CD4-positive, alpha-beta T cell (primary cell): ENCODE results near the gene NOL3. TPM values are rescaled to one million over a fixed set of nuclear protein-coding genes. Genes with fewer than 3 reads are reported as not detected.
A peak's percentile ranks its signal among the peaks of the same experiment; 100 is the strongest.

Experiments used
- ATAC-seq: fragments of 200-7000 bp; cut with Tn5 transposase; one replicate; pipeline ENCODE4 v1.10.0; 2022; ENCODE audit warnings: mild to moderate bottlenecking; ENCODE audit not compliant: poor library complexity
- CTCF ChIA-PET: fragments of 350-600 bp; sonication (Branson Sonifier 250); formaldehyde crosslinking; loops from one replicate; lab custom pipeline; 2021; ENCODE audit warnings: antibody characterized with exemption, inconsistent platforms; lab: Charles Lee
- POLR2A ChIA-PET: fragments of 350-600 bp; sonication (Branson Sonifier 250); formaldehyde crosslinking; loops from one replicate; lab custom pipeline; 2021; ENCODE audit warnings: antibody characterized with exemption, inconsistent platforms; lab: Charles Lee
- DNase-seq, 14 experiments: peaks; one replicate each; pipeline ENCODE4 v3.0.0-alpha.2; 2013 to 2020; ENCODE audit warnings: mixed read lengths in 2 of 14
- H3K27ac ChIP-seq, 2 donors: one replicate each; pipeline versions ENCODE4 v1.5.1 to v1.7.0; 2013; ENCODE audit warnings: low read length in 2 of 2, low read depth in 1 of 2, mild to moderate bottlenecking in 1 of 2
- H3K27me3 ChIP-seq, 2 experiments: 1 replicate in 1 of 2; 2 replicates in 1 of 2; pipeline versions ENCODE4 v1.6.1 to v1.7.0; 2013; ENCODE audit warnings: low read length in 2 of 2, control low read depth in 1 of 2, mild to moderate bottlenecking in 1 of 2, moderate library complexity in 1 of 2; ENCODE audit not compliant: insufficient read depth in 2 of 2, control insufficient read depth in 1 of 2
- H3K36me3 ChIP-seq: one replicate; pipeline ENCODE4 v1.6.1; 2013; ENCODE audit warnings: low read length, control low read depth; ENCODE audit not compliant: insufficient read depth
- H3K4me1 ChIP-seq: one replicate; pipeline ENCODE4 v1.6.1; 2013; ENCODE audit warnings: low read length, control low read depth; ENCODE audit not compliant: insufficient read depth
- H3K4me3 ChIP-seq: one replicate; pipeline ENCODE4 v1.5.1; 2013; ENCODE audit warnings: mild to moderate bottlenecking, low read length, moderate library complexity
- H3K9me3 ChIP-seq, 2 experiments: 1 replicate in 1 of 2; 2 replicates in 1 of 2; pipeline versions ENCODE4 v1.6.1 to v1.7.0; 2013; ENCODE audit warnings: low read length in 2 of 2, mild to moderate bottlenecking in 2 of 2, control low read depth in 1 of 2, moderate library complexity in 1 of 2; ENCODE audit not compliant: control insufficient read depth in 1 of 2, insufficient read depth in 1 of 2
- H3K27ac Mint-ChIP-seq: one replicate; pipeline ENCODE4 v1.8.0; 2020; ENCODE audit warnings: mixed read lengths
- H3K27me3 Mint-ChIP-seq: one replicate; pipeline ENCODE4 v1.8.0; 2021; ENCODE audit warnings: mixed read lengths
- H3K36me3 Mint-ChIP-seq: one replicate; pipeline ENCODE4 v1.8.0; 2021; ENCODE audit warnings: low read depth, mixed read lengths
- H3K4me1 Mint-ChIP-seq: one replicate; pipeline ENCODE4 v1.8.0; 2021; ENCODE audit warnings: low read depth, mixed read lengths
- H3K4me3 Mint-ChIP-seq: one replicate; pipeline ENCODE4 v1.8.0; 2020; ENCODE audit warnings: mild to moderate bottlenecking, mixed read lengths
- H3K9me3 Mint-ChIP-seq: one replicate; pipeline ENCODE4 v1.8.0; 2020; ENCODE audit warnings: mixed read lengths
- intact Hi-C, 2 experiments: fragments of 100-400 bp; cut with DNase I in 1 of 2; cut with micrococcal nuclease in 1 of 2; formaldehyde crosslinking; loops; one replicate each; pipeline versions ENCODE4 v1.15.1 to v1.9.0; 2023 to 2025; cut with DNase I, micrococcal nuclease
- total RNA-seq, 174 experiments: library from RNA in 2 of 174; stranded (reverse) in 2 of 174; gene quantifications; one replicate each; pipeline ENCODE4 v1.2.3 and lab custom pipeline; 2021 to 2026
- TF ChIP-seq, protein P1 (sequence below): fragments of 200-600 bp; IDR thresholded peaks from one replicate; pipeline ENCODE4 v1.8.0; 2022; ENCODE audit warnings: antibody characterized with exemption, mild to moderate bottlenecking

NOL3 gene
- total RNA-seq, 2 experiments from 2014 or later = 1.1 to 1.2 TPM

DNA sequence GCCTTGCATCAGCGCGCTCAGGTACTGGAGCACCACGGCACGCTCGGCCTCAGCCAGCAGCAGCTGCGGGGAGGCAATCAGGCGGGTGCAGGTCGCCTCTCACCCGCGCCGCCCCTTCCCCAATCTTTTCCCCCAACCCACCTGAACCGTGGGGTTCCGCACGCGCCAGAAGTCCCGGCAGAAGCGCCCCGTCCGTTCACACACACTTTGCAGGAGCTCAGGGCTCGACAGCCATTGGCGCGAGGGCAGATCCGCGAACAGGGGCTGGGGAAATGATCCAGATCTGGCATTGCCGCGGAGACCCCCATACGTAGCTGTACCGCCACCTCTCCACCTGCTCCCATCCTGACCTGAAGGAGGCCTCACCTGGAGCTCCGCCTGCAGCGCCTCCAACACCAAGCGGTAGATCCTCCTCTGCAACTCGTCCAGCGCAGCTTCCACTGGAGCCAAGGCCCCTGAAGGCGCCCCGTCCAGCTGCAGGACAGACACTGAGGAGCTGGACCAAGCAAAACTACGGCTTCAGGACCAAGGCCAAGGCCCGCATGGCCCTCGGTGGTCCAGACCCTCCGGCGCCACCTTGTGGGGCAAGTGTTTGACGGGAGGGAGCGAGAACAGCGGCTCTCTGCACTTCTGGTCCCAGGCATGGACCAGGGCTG, 14.8 kb downstream of the NOL3 start:
- DNase-seq (peak; percentile 70 to 89 (median 79)), ATAC-seq (no peak)
- no peaks in the 10 kb centered on the region for H3K36me3 ChIP-seq
- CTCF ChIA-PET = interaction anchor here (0.6 to 2.5 kb wide), 19 partner anchors 8 to 236 kb away, joined by 3 to 20 read pairs (median 5); partner anchors contain the start of genes B3GNT9, FBXL8, TMEM208 and TRADD
- H3K27me3 Mint-ChIP-seq = no peaks in the 10 kb centered on the region
- TF ChIP-seq, protein P1, sequence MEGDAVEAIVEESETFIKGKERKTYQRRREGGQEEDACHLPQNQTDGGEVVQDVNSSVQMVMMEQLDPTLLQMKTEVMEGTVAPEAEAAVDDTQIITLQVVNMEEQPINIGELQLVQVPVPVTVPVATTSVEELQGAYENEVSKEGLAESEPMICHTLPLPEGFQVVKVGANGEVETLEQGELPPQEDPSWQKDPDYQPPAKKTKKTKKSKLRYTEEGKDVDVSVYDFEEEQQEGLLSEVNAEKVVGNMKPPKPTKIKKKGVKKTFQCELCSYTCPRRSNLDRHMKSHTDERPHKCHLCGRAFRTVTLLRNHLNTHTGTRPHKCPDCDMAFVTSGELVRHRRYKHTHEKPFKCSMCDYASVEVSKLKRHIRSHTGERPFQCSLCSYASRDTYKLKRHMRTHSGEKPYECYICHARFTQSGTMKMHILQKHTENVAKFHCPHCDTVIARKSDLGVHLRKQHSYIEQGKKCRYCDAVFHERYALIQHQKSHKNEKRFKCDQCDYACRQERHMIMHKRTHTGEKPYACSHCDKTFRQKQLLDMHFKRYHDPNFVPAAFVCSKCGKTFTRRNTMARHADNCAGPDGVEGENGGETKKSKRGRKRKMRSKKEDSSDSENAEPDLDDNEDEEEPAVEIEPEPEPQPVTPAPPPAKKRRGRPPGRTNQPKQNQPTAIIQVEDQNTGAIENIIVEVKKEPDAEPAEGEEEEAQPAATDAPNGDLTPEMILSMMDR = peak; percentile 71
- intact Hi-C loops = loop anchor here (1.0 to 10.0 kb wide), 7 partner anchors 30 to 238 kb away; partner anchors contain the start of gene PHAF1 (in 1 of the 2)
- H3K36me3 Mint-ChIP-seq = no peaks in the 10 kb centered on the region
- H3K27ac ChIP-seq = no peak overlapping the region
- H3K4me1 Mint-ChIP-seq = peaks cover 13% of the 10 kb centered on the region
- H3K4me3 ChIP-seq = peak overlapping the region; percentile 86
- peak overlapping the region; percentile 90 for H3K27ac Mint-ChIP-seq
- H3K27me3 ChIP-seq = no peaks in the 10 kb centered on the region
- no peaks in the 10 kb centered on the region for H3K9me3 ChIP-seq
- H3K4me1 ChIP-seq = peaks cover 26% of the 10 kb centered on the region
- POLR2A ChIA-PET = interaction anchor here (0.6 to 5.2 kb wide), 10 partner anchors 8 to 314 kb away, joined by 3 to 51 read pairs (median 5); partner anchors contain the start of genes E2F4, FBXL8, TMEM208 and TRADD
- H3K9me3 Mint-ChIP-seq = no peaks in the 10 kb centered on the region
- H3K4me3 Mint-ChIP-seq = peak overlapping the region; percentile 94

DNA sequence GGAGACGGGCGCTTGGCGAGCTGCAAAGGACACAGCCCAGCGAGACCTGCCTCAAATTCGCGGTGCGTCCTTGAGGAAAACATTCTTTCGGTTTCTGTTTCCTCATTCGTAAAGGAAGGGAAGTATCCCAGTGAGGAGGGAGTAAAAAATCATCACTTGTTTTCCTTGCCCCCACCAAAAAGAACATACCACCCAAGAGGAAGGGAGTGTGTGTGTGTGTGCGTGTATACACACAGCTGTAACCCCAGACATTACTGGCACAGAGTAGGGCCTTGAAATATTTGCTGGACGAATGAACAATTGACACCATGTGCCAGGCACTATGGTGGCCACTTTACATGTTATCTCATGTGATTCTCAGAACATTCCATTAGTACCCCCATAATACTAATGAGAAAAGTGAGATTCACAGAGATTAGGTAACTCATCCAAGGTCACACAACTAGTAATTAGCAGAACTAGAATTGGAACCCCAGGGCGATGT, 15.4 kb downstream of the NOL3 start:
- ChIA-PET CTCF (interaction anchor here (0.9 to 2.5 kb wide), 12 partner anchors 8 to 232 kb away, joined by 3 to 20 read pairs (median 6); partner anchors contain the start of genes FBXL8, TMEM208 and TRADD), POLR2A (interaction anchor here (1.0 to 5.2 kb wide), 6 partner anchors 19 to 185 kb away, joined by 3 to 51 read pairs (median 6); partner anchors contain the start of genes FBXL8, TMEM208 and TRADD)
- H3K4me3 Mint-ChIP-seq = peak overlapping the region; percentile 94
- peaks cover 13% of the 10 kb centered on the region for H3K4me1 Mint-ChIP-seq
- Histone ChIP-seq H3K36me3 (no peaks in the 10 kb centered on the region), H3K9me3 (no peaks in the 10 kb centered on the region), H3K4me1 (peaks cover 26% of the 10 kb centered on the region), H3K27me3 (no peaks in the 10 kb centered on the region), H3K4me3 (peak overlapping the region; percentile 86), H3K27ac (no peak overlapping the region)
- ATAC-seq (no peak), DNase-seq (no peak)
- H3K27ac Mint-ChIP-seq = peak overlapping the region; percentile 90
- intact Hi-C loops = loop anchor here (1.0 to 10.0 kb wide), 6 partner anchors 30 to 239 kb away; no protein-coding TSS in a partner anchor
- no peaks in the 10 kb centered on the region for H3K36me3 Mint-ChIP-seq
- no peaks in the 10 kb centered on the region for H3K27me3 Mint-ChIP-seq
- TF ChIP-seq, protein P1 = peak; percentile 41
- H3K9me3 Mint-ChIP-seq = no peaks in the 10 kb centered on the region

DNA sequence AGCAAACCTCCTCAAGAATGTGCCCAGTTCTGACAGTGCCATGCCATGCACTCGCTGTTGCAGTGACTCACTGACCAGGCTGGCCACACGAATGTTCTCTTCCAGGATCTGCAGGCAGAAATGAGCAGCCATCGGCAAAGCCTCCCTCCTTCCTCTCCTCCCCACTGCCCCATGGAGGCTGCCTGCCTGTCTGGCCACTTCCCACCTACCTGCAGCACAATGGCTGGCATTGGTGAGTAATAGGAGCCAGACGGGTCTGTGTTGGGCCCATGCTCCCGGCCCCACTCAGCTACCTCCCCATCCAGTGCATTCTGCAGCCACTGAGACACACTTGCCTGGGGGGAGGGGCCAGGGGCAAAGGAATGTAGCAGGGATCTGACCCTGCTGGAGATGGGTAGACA, 16.2 kb downstream of the NOL3 start:
- POLR2A ChIA-PET = interaction anchor here (5.2 kb wide), 1 partner anchor 25 kb away, joined by 51 read pairs; the partner anchor contains the start of genes FBXL8 and TRADD
- Mint-ChIP-seq H3K36me3 (no peaks in the 10 kb centered on the region), H3K4me3 (peak overlapping the region; percentile 34), H3K4me1 (peaks cover 17% of the 10 kb centered on the region), H3K27ac (no peak overlapping the region), H3K9me3 (no peaks in the 10 kb centered on the region), H3K27me3 (no peaks in the 10 kb centered on the region)
- no peaks in the 10 kb centered on the region for H3K36me3 ChIP-seq
- no peaks in the 10 kb centered on the region for H3K9me3 ChIP-seq
- no peak for DNase-seq
- H3K4me1 ChIP-seq = peaks cover 29% of the 10 kb centered on the region
- no peak overlapping the region for H3K27ac ChIP-seq
- TF ChIP-seq, protein P1 = no peak
- H3K27me3 ChIP-seq = no peaks in the 10 kb centered on the region
- CTCF ChIA-PET = interaction anchor here (1.9 kb wide), 1 partner anchor 29 kb away, joined by 6 read pairs; no protein-coding TSS in a partner anchor
- H3K4me3 ChIP-seq = no peak overlapping the region
- intact Hi-C loops = loop anchor here (5.0 to 10.0 kb wide), 2 partner anchors 169 to 172 kb away; no protein-coding TSS in a partner anchor
- no peak for ATAC-seq
